GM18909 (cell line): ENCODE measurements around the gene PLXNA4.

Experiments
- ATAC-seq: cut with Tn5 transposase; IDR thresholded peaks from one replicate; pipeline ENCODE4 v1.9.1; 2021; ENCODE audit warnings: mild to moderate bottlenecking; ENCODE audit not compliant: unreplicated experiment, poor library complexity

The PLXNA4 gene

DNA sequence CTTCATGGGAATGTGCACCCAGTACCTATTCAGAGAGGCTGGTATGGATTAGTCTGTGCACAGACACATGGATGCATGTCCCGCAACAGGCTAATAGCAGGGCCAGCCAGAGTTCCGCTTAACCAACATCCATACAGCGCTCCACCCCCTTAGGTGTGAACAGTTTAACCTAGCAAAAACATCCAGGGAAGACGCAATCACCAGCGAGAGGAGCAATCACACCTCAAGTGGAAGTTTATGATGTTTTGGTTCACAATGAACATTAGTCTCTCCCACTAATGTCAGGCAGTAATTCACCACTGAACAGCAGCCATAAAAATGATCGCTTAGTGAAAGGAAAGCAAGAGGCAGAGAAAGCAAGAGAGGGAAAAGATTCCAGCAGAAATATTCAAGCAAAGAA is 91.1 kb downstream of the PLXNA4 start:
- ATAC-seq: no peak

DNA sequence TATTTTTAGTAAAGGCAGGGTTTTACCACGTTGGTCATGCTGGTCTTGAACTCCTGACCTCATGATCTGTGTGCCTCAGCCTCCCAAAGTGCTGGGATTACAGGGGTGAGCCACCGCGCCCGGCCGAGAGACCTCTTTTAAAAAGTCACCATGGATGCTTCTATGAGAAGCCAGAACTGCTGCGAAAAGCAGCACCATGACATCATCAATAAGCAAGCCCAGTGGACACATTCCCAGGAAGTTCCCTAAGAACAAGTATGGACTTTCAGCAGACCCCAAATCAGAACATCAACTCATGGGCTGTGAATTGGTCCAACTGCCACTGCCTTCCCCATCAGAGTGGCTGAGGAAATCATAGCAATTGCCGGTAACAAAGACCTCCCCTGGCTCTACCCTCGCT is 93.4 kb downstream of the PLXNA4 start:
- no peak for ATAC-seq

DNA sequence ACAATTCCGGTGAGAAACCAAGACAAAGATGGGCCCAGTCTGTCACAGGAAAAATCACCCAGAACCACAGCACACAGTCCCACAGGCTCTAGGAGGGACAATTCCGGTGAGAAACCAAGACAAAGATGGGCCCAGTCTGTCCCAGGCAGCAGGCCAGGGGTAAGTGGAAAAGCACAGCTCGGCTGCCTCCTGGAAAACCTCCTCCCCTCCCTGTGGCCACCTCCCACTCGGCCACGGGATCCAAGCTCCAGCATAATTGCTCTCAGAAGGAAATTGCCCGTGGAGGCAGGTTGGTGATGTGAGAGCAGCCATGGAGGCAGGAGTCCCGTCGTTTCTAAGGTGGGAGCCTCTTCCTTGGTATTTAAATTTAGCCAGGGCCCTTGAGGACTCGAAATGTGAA is 95.7 kb downstream of the PLXNA4 start:
- ATAC-seq: no peak

DNA sequence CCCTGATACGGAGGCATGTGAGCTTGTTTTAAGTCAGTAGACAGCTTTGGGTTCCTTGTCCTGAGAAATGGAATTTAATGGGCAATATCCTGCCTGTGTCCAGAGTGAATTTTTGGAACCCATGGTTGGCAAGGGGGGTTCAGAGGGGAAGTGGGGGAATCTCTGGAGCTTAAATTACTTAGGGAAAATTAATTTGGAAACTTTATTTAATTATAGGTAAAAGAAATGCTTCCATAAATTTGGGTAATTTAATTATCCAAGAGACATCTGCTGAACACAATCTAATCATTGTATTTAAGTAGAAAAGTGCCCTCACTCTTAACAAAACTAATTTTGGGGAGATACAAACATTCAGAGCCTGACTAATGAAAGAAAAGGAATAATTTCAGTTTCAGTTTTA is 99.7 kb downstream of the PLXNA4 start:
- ATAC-seq: no peak

GRCh38 chr7:132475669-132476116 is 100.6 kb downstream of the PLXNA4 start:
- no peak for ATAC-seq

- no peak for ATAC-seq
Observed at GRCh38 chr7:132475037-132475668, 101.1 kb downstream of the PLXNA4 start.

DNA sequence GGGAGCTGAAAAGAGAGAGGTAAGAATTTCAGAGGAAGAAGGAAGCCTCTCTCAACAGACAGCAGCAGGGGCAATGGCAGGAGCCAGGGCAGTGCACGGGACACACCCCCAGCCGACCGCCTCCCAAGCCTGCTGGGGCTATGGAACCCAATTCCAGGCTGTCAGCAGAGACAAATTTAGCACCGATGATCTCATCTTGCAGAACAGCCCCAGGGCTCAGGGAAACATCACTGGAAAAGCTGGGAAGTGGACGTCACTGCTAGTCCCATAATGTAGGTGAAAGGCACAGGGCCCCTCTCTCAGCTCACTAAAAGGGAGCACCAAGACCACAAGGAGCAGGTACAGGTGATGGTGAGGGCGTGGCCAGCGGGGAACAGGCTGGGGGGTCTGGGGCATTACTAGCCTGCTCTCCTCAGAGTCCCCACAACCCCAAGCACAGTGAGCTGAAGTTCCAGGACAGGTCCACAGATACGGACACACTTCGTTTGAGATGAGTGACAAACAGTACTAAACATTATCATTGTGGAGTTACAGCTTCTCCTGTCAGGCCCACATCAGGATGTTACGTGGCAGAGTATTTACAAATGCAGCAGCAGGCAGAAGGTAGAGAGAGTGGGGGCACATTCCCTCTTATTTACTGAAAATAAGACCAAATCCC is 103.7 kb downstream of the PLXNA4 start:
- ATAC-seq: no peak

DNA sequence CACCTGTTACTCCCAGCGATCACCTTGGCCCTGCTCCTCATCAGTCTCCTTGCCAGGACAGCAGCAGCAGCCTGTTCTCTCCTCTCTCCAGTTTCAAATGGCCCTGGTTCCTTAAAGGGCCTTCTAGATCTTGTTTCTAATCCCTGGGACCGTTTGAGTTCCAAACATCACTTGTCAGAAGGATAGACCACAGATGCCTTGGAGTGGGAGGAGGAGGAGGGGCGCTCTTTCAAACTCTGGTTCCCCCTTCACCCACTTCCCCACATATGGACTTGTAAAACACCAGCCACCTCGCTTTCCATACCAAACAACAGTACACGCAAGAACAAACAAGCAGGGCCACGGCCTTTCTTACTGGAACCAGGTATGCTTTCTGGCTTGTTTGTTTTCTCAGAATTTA is 104.8 kb downstream of the PLXNA4 start:
- no peak for ATAC-seq

DNA sequence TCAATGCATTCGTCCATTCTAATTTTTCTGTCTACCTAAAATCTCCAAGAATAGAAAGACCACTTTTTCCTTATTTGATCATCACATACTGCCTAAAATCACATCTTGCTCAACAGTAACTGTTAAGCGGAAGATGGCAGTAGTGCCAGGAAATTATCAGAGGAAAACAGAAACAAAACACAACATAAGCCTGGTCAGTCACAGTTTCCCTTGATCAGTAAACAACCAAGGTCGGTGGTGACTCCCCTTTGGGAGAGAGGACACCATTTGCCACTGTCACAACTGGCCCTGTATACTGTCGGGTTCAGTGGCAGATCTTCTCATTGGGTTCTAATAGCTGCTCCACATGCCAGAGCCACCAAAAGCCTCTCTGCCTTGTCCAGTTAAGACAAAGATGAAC is 106.6 kb downstream of the PLXNA4 start:
- no peak for ATAC-seq

GRCh38 chr7:132469264-132469663 is 107.0 kb downstream of the PLXNA4 start:
- ATAC-seq: no peak

- no peak for ATAC-seq
Observed at GRCh38 chr7:132466367-132466766, 109.9 kb downstream of the PLXNA4 start.

DNA sequence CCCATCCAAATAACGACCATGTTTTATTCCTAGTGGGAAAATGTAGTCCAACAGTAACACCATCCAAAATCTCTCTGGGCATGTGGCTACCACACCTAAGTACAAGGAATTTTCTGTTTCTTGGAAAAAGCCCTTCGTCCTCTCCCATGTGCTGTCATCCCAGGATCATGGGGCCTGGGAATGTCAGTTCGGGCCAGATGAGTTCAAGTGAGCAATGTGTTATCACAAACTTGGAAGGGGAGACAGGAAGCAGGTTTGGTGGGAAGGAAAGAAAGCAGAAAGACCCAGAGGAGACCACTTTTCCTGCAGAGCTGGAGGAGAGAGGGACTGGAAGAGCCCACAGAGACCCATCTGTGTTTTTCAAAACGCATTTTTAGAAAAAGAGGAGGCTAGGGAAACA is 110.8 kb downstream of the PLXNA4 start:
- no peak for ATAC-seq

DNA sequence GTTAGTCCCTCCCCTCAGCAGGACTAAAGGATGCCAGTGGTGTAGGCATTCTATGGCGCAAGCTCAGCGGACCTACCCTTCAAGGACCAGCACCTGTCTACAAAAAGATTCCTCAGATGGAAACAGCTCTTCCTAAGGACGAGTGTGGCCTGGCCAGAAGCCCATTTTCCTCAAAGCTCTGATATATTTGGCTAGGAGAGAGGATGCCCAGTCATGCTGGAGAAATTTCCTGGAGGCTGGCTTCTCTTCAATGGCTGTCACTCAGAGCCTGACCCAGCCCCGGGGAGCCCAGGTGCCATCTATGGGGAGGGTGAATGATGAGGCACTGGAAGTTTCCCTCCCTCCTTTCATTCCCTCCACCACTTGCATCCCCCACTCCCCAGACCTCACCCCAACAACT is 111.5 kb downstream of the PLXNA4 start:
- ATAC-seq: no peak

DNA sequence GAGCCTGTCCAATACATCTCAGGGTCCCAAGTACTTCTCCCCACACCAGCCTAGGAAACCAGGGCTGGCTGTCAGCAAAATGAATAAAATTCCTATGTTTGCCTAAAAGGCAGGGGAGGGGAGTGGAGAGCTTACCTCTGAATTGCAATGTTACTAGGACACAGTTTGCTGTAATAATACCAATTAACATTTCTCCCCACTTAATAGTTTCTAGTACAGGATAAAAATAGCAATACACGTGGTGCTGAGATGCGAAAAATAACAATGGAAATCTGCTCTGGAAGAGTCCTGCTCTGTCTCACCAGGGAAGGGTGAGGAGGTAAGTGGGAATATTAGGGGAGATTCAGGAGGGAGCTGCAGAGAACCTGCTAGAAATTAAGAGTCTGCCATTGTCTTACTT is 112.3 kb downstream of the PLXNA4 start:
- ATAC-seq: no peak

- ATAC-seq: no peak
Observed at GRCh38 chr7:132462478-132462877, 113.8 kb downstream of the PLXNA4 start.

DNA sequence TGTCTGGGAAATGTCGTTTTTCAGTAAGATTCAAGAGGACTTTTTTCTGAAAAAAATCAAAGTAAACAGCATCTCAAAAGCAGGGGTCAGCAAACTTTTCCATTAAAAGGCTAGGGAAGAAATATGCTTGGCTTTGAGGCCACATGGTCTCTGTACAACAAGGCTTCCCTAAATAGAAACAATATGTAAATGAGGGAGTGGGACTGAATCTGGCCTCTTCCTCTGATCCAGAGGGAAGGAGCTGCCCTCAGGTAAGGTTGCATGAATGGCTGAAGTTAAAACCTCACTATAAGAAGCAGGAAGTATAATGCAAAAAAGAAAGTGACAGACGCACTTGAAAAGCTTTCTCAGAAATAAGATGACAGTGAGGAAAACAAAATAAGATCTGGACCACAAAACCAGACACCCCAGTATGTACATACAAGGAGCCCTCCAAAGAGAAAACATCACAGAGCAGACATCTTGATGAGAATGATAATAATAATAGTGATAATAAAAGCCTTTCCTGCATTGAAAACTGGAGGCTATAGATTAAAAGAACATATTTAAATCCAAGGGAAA is 115.2 kb downstream of the PLXNA4 start:
- ATAC-seq: no peak

- no peak for ATAC-seq
Observed at GRCh38 chr7:132458729-132459128, 117.5 kb downstream of the PLXNA4 start.

DNA sequence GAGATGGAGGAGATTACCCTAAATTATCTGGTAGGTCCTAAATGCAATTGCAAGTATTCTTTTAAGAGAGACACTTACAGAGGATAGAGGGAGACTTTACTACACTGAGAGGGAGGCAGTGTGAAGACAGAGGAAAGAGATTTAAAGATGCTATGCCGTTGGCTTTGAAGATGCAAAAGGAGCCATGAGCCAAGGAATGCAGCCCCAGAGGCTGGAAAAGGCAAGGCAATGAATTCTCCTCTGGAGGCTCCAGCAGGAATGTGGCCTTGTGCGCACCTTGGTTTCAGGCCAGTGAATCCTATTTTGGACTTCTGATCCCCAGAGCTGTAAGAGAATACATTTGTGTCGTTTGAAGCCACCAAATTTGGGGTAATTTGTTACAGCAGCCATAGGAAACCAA is 118.6 kb downstream of the PLXNA4 start:
- no peak for ATAC-seq

DNA sequence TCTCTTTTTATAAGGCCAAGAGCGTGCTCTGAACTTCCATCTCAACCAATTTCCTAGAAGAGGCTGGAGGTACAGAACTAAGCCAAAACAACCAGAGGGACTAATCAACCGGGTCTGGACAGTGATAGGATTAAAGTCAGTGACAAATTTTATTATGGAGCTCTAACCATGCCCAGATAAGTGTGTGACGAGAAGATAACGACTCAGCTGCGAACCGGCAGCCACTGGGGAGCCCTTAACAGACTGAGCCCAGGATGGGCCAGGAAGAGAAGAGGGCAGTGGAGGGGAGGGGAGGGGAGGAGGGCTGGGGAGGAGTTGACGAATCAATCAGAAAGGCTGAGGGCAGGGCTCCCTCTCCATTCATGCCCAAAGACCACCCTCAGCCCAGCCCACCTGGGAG is 119.9 kb downstream of the PLXNA4 start:
- no peak for ATAC-seq

DNA sequence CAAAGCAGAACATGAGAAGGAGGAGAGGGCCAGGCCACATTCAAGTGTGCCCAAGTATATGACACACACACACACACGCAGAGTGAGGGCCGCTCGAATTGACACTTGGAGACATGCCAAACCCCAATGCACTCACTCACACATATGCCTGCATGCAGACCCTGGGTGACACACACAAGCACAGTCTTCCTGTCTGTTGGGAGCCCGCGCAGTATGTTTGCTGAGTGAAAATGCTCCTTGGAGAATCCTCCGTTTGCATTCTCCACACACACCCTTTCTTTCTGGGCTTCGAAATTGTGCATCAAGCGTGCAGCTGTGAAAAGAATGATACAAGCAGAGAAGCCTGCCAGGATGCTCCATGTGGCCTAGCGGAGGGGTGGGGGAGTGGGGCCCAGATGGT is 120.9 kb downstream of the PLXNA4 start:
- no peak for ATAC-seq

- no peak for ATAC-seq
Observed at GRCh38 chr7:132453826-132454225, 122.4 kb downstream of the PLXNA4 start.

DNA sequence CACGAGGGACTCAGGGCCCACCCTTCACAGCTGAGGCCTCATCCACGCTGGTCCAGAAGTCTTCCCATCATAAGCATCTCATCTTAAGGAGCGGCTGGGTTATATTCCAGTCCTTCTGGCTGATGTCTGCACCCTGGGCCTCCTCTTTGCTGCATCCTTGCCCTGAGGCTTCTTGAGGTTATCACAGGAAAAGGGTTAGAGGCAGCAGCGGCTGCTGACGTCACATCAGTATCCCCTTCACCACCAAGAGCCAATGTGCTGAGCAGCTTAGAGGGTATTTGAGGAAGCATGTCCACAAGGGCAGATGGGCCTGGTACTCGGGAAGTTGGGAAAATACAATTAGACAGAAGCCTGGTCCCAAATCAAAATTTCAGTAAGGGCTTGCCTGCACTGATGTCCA is 125.1 kb downstream of the PLXNA4 start:
- no peak for ATAC-seq
